WTC11 (cell line): Measurements from ENCODE around the gene CLIC6. TPM values are rescaled to one million over a fixed set of nuclear protein-coding genes. Genes with fewer than 3 reads are reported as not detected.

Source experiments
- ATAC-seq: fragments of 200-7000 bp; cut with Tn5 transposase; 2 replicates; pipeline ENCODE4 v1.10.0; 2021; ENCODE audit warnings: mild to moderate bottlenecking, moderate library complexity
- CTCF ChIA-PET: fragments of 300-600 bp; sonication (Branson Sonifier 250); formaldehyde crosslinking; loops from one replicate; lab custom pipeline; 2021; ENCODE audit warnings: antibody characterized with exemption; lab: Charles Lee
- POLR2A ChIA-PET: fragments of 350-600 bp; sonication (Branson Sonifier 250); formaldehyde crosslinking; loops from one replicate; lab custom pipeline; 2021; ENCODE audit warnings: antibody characterized with exemption; lab: Charles Lee
- DNase-seq: peaks from one replicate; pipeline ENCODE4 v3.0.0; 2021; ENCODE audit warnings: low spot score
- H3K27ac Mint-ChIP-seq: 2 replicates; pipeline ENCODE4 v1.8.0; 2021; ENCODE audit warnings: mixed read lengths
- H3K27me3 Mint-ChIP-seq: 2 replicates; pipeline ENCODE4 v1.8.0; 2021; ENCODE audit warnings: low read depth, mild to moderate bottlenecking, moderate library complexity, mixed read lengths
- H3K36me3 Mint-ChIP-seq: 2 replicates; pipeline ENCODE4 v1.8.0; 2021; ENCODE audit warnings: mixed read lengths
- H3K4me1 Mint-ChIP-seq: 2 replicates; pipeline ENCODE4 v1.8.0; 2022; ENCODE audit warnings: mixed read lengths
- H3K4me3 Mint-ChIP-seq: 2 replicates; pipeline ENCODE4 v1.8.0; 2021; ENCODE audit warnings: mild to moderate bottlenecking, moderate library complexity, mixed read lengths
- H3K9me3 Mint-ChIP-seq: 2 replicates; pipeline ENCODE4 v1.8.0; 2021; ENCODE audit warnings: mixed read lengths
- AR ChIP-seq: fragments of 250-450 bp; sonication (Bioruptor Pico); IDR thresholded peaks from 2 replicates; pipeline ENCODE4 v1.9.0; 2021; ENCODE audit warnings: mild to moderate bottlenecking
- ATF1 ChIP-seq: sonication (generic); formaldehyde crosslinking; IDR thresholded peaks from 2 replicates; pipeline ENCODE4 v1.8.1; 2023; ENCODE audit warnings: mild to moderate bottlenecking, moderate library complexity, missing genetic modification reagents
- ATF6 ChIP-seq: sonication (generic); formaldehyde crosslinking; IDR thresholded peaks from 2 replicates; pipeline ENCODE4 v1.8.1; 2023; ENCODE audit warnings: mild to moderate bottlenecking, missing genetic modification reagents
- CDX4 ChIP-seq: fragments of 250-450 bp; sonication (Bioruptor Pico); IDR thresholded peaks from 2 replicates; pipeline ENCODE4 v1.9.0; 2021; ENCODE audit warnings: moderate library complexity, mild to moderate bottlenecking, inconsistent platforms, borderline replicate concordance
- CREB1 ChIP-seq: sonication (generic); formaldehyde crosslinking; IDR thresholded peaks from 2 replicates; pipeline ENCODE4 v1.8.0; 2023; ENCODE audit warnings: mild to moderate bottlenecking, missing genetic modification reagents
- ELF4 ChIP-seq: sonication (generic); formaldehyde crosslinking; IDR thresholded peaks from 2 replicates; pipeline ENCODE4 v1.8.1; 2022; ENCODE audit warnings: low read depth, mild to moderate bottlenecking, moderate library complexity, missing genetic modification reagents
- ERG ChIP-seq: fragments of 250-450 bp; sonication (Bioruptor Pico); IDR thresholded peaks from 2 replicates; pipeline ENCODE4 v1.8.0; 2021; ENCODE audit warnings: mild to moderate bottlenecking
- FOXP1 ChIP-seq: sonication (generic); formaldehyde crosslinking; IDR thresholded peaks from 2 replicates; pipeline ENCODE4 v1.8.0; 2022; ENCODE audit warnings: missing genetic modification reagents, mild to moderate bottlenecking, moderate library complexity, borderline replicate concordance
- GABPB1 ChIP-seq: sonication (generic); formaldehyde crosslinking; IDR thresholded peaks from 2 replicates; pipeline ENCODE4 v1.8.1; 2023; ENCODE audit warnings: mild to moderate bottlenecking, missing genetic modification reagents
- GTF2I ChIP-seq: fragments of 250-450 bp; sonication (Bioruptor Pico); conservative IDR thresholded peaks from 2 replicates; pipeline ENCODE4 v1.4.0; 2021; ENCODE audit warnings: mild to moderate bottlenecking
- MAX ChIP-seq: sonication (generic); formaldehyde crosslinking; IDR thresholded peaks from 2 replicates; pipeline ENCODE4 v1.8.0; 2022; ENCODE audit warnings: mild to moderate bottlenecking, missing genetic modification reagents
- MYBL2 ChIP-seq: sonication (generic); formaldehyde crosslinking; IDR thresholded peaks from 2 replicates; pipeline ENCODE4 v1.8.1; 2023; ENCODE audit warnings: mild to moderate bottlenecking, moderate library complexity, missing genetic modification reagents
- SP1 ChIP-seq: sonication (generic); formaldehyde crosslinking; conservative IDR thresholded peaks from 2 replicates; pipeline ENCODE4 v1.8.1; 2022; ENCODE audit warnings: missing genetic modification reagents
- TEAD1 ChIP-seq: sonication (generic); formaldehyde crosslinking; IDR thresholded peaks from 2 replicates; pipeline ENCODE4 v1.8.0; 2022; ENCODE audit warnings: mild to moderate bottlenecking, missing genetic modification reagents
- USF2 ChIP-seq: sonication (generic); formaldehyde crosslinking; IDR thresholded peaks from 2 replicates; pipeline ENCODE4 v1.8.1; 2023; ENCODE audit warnings: mild to moderate bottlenecking, missing genetic modification reagents, moderate library complexity
- ZMAT4 ChIP-seq: fragments of 250-450 bp; sonication (Bioruptor Pico); IDR thresholded peaks from 2 replicates; pipeline ENCODE4 v1.9.0; 2021; ENCODE audit warnings: mild to moderate bottlenecking
- ZNF263 ChIP-seq: sonication (generic); formaldehyde crosslinking; IDR thresholded peaks from 2 replicates; pipeline ENCODE4 v1.8.1; 2022; ENCODE audit warnings: low read depth, mild to moderate bottlenecking, moderate library complexity, missing genetic modification reagents
- total RNA-seq: library from RNA; stranded (reverse); gene quantifications from 3 replicates; pipeline ENCODE4 v1.2.3, GENCODE V29; 2021

Gene CLIC6
- total RNA-seq, 1 experiment from 2014 or later: 1.8 TPM

- TF ChIP-seq TEAD1 (CRISPR knock-in tag): no peak
- no peak for TF ChIP-seq ATF1 (CRISPR knock-in tag)
- no peak for TF ChIP-seq ERG
- no peak for TF ChIP-seq CREB1 (CRISPR knock-in tag)
- TF ChIP-seq FOXP1 (CRISPR knock-in tag): no peak
- no peak for TF ChIP-seq GTF2I
- TF ChIP-seq CDX4 (CRISPR knock-in tag): no peak
- no peak for TF ChIP-seq ZNF263 (CRISPR knock-in tag)
- no peak for TF ChIP-seq USF2 (CRISPR knock-in tag)
- TF ChIP-seq GABPB1 (CRISPR knock-in tag): no peak
- TF ChIP-seq MYBL2 (CRISPR knock-in tag): no peak
- no peak for TF ChIP-seq MAX
- no peak for TF ChIP-seq ATF6 (CRISPR knock-in tag)
- no peak for TF ChIP-seq SP1 (CRISPR knock-in tag)
- TF ChIP-seq AR (CRISPR knock-in tag): no peak
- TF ChIP-seq ELF4 (CRISPR knock-in tag): no peak
- TF ChIP-seq ZMAT4 (CRISPR knock-in tag): no peak
- TF ChIP-seq, all 79 proteins: peak for 0
- Mint-ChIP-seq H3K27me3 (peaks cover 6% of the 10 kb centered on the region), H3K4me3 (no peak overlapping the region), H3K27ac (no peak overlapping the region), H3K9me3 (peaks cover 7% of the 10 kb centered on the region), H3K36me3 (no peaks in the 10 kb centered on the region), H3K4me1 (peaks cover 5% of the 10 kb centered on the region)
- ChIA-PET CTCF (interaction anchor here (1.5 kb wide), 1 partner anchor 132 kb away, joined by 3 read pairs; no protein-coding TSS in a partner anchor), POLR2A (no interaction called here)
- no peak for DNase-seq
- no peak for ATAC-seq
These were observed 27.9 kb upstream of the CLIC6 start for GRCh38 chr21:34640858-34641257.
